Lung (tissue), 12 donors: Measurements from ENCODE around the gene KIFC3. TPM values are rescaled to one million over a fixed set of nuclear protein-coding genes. Genes with fewer than 3 reads are reported as not detected.

Experiments used
- ATAC-seq: fragments of 200-7000 bp; cut with Tn5 transposase; one replicate; pipeline ENCODE4 v1.9.1; 2020; ENCODE audit warnings: moderate number of reproducible peaks; ENCODE audit not compliant: insufficient read depth, low FRiP score
- DNase-seq, 3 donors: peaks; one replicate each; pipeline ENCODE4 v3.0.0-alpha.2; 2013 to 2017
- H3K27ac ChIP-seq, 2 donors: one replicate each; pipeline ENCODE4 v1.5.1; 2013; ENCODE audit warnings: mild to moderate bottlenecking in 2 of 2, moderate library complexity in 2 of 2, control low read depth in 1 of 2, inconsistent platforms in 1 of 2, low read depth in 1 of 2, low read length in 1 of 2
- H3K27me3 ChIP-seq, 3 donors: one replicate each; pipeline ENCODE4 v1.5.1; 2013; ENCODE audit warnings: low read length in 2 of 3; ENCODE audit not compliant: control insufficient read depth in 3 of 3, insufficient read depth in 3 of 3
- H3K36me3 ChIP-seq, 4 donors: one replicate each; pipeline ENCODE4 v1.5.1; 2013; ENCODE audit warnings: low read length in 4 of 4, mild to moderate bottlenecking in 1 of 4, moderate library complexity in 1 of 4; ENCODE audit not compliant: control insufficient read depth in 4 of 4, insufficient read depth in 4 of 4
- H3K4me1 ChIP-seq, 5 donors: one replicate each; pipeline ENCODE4 v1.5.1; 2013; ENCODE audit warnings: low read length in 5 of 5, mild to moderate bottlenecking in 2 of 5, moderate library complexity in 1 of 5; ENCODE audit not compliant: control insufficient read depth in 5 of 5, insufficient read depth in 5 of 5
- H3K4me3 ChIP-seq: one replicate; pipeline ENCODE4 v1.5.1; 2013; ENCODE audit warnings: mild to moderate bottlenecking, control low read depth, moderate library complexity
- H3K9ac ChIP-seq, 2 donors: one replicate each; pipeline ENCODE4 v1.5.1; 2013; ENCODE audit warnings: low read length in 2 of 2, control low read depth in 1 of 2; ENCODE audit not compliant: insufficient read depth in 1 of 2
- H3K9me3 ChIP-seq, 4 donors: one replicate each; pipeline ENCODE4 v1.5.1; 2013; ENCODE audit warnings: low read length in 3 of 4, mild to moderate bottlenecking in 1 of 4, moderate library complexity in 1 of 4; ENCODE audit not compliant: control insufficient read depth in 4 of 4, insufficient read depth in 3 of 4
- CTCF ChIP-seq: IDR thresholded peaks from 2 replicates; pipeline ENCODE4 v1.5.1; 2012; ENCODE audit warnings: mild to moderate bottlenecking; ENCODE audit errors: control extremely low read depth, extremely low read depth
- WGBS, 2 donors: extraction: QIAGEN DNeasy Blood & Tissue Kit; methylation state at CpG; one replicate each; pipeline ENCODE4 v1.1.7; 2013; 5-methylcytosine and 5-hydroxymethylcytosine counted together
- polyA plus RNA-seq, 2 donors: library from polyadenylated mRNA; stranded (reverse); fragments of 200-250 nt; gene quantifications; one replicate each; pipeline ENCODE4 v1.2.1, GENCODE V29; 2013
- total RNA-seq, 2 donors: library from RNA; depleted of rRNA in 1 of 2; stranded (reverse); fragments of >200 nt in 1 of 2; gene quantifications; one replicate each; pipeline ENCODE4 v1.2.1, GENCODE V29; 2014 to 2021
- donor health status: control.
- donor health status: control.
- donor health status: Bipolar disorder and iron deficiency.
- donor health status: healthy.
- donor health status: DM: yes; HTN: yes; CAD: no.

The KIFC3 gene
- total and polyA plus RNA-seq, 4 donors: 65.9 to 137 (median 89.5) TPM

DNA sequence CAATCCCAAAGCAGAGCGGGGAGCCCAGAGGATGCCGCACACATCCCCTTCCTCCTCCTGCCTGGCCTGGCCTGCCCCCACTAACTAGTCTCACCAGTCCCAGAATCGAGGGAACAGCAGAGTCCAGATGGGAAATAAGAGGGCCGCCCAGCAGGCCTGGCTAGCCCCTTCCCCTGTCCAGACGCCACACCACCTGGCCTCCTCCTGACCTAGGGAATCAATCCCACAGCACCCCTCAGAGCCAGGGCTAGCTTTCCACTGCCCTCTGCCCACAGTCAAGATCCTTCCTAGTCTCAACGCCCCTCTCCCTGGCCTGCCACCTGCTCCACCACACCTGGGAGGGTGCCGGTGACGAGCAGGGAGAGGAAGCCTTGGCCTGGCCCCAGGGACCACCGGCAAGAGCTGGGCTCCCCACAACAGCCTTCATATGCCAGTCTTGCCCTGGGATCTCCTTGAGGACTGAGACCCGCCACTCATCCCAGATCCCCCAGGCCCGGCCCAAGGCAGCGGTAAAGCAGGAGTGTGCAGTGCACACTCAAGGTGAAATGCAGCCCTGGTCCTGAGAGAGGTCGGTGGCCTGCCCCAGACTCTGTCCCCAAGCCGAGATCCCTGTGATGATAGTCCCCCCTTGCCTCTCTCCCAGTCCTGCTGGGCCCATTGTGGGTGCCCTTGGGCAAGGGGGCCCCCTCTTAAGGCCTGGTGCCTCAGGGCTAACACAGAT, 38.8 kb downstream of the KIFC3 start:
- DNase-seq: no peak
- ATAC-seq: no peak
- WGBS, 2 donors: 92 to 94% methylated on average over 12 to 14 of the region's 14 CpGs
- no peaks in the 10 kb centered on the region for H3K27me3 ChIP-seq
- no peak overlapping the region for H3K4me3 ChIP-seq
- peaks cover 0 to 4% (median 0%) of the 10 kb centered on the region in 5 donors for H3K4me1 ChIP-seq
- TF ChIP-seq CTCF: no peak
- H3K9me3 ChIP-seq: no peaks in the 10 kb centered on the region
- no peak overlapping the region for H3K9ac ChIP-seq
- peaks cover 3 to 62% (median 17%) of the 10 kb centered on the region in 4 donors for H3K36me3 ChIP-seq
- no peak overlapping the region for H3K27ac ChIP-seq

DNA sequence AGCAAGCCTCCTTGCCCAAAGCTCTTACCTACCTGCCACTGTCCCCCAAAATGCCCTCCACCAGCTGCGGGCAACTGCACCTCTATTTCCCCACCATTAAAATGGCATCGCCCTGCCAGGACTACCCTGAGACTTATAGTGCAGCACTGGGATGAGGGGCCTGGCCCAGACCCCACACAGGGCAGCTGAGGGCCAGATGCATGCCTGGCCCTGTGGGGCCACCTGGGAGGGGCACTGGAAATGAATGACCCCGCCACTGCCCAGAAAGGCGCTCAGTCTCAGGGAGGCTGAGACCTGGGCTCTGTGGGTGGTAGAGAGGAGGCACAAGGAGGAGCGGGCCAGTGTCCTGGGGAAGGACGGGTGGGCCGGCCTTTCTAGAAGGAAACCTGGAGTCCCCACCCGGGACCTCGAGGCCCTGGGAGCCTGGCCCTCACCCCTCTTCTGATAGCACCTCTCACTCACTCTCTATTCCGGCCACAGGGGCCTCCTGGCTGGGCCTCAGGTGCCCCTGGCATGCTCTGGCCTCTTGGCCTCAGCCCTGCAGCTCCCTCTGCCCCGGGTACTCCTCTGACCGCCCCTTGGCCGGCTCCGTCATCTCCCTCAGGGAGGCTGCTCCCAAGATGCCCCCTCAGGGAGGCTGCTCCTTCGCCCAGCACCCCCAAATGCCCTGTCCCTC, 39.8 kb downstream of the KIFC3 start:
- H3K9me3 ChIP-seq: no peaks in the 10 kb centered on the region
- no peak for ATAC-seq
- H3K36me3 ChIP-seq: peaks cover 3 to 64% (median 17%) of the 10 kb centered on the region in 4 donors
- no peak overlapping the region for H3K9ac ChIP-seq
- no peak overlapping the region for H3K27ac ChIP-seq
- H3K4me1 ChIP-seq: peaks cover 0 to 4% (median 0%) of the 10 kb centered on the region in 5 donors
- DNase-seq: no peak
- 78 to 86% methylated on average over 15 of the region's 15 CpGs for WGBS, 2 donors
- H3K27me3 ChIP-seq: no peaks in the 10 kb centered on the region
- no peak for TF ChIP-seq CTCF
- H3K4me3 ChIP-seq: no peak overlapping the region

- Histone ChIP-seq H3K27me3 (no peaks in the 10 kb centered on the region), H3K4me3 (no peak overlapping the region), H3K27ac (no peak overlapping the region), H3K4me1 (peaks cover 0 to 4% (median 0%) of the 10 kb centered on the region in 5 donors), H3K9ac (no peak overlapping the region), H3K9me3 (no peaks in the 10 kb centered on the region), H3K36me3 (peaks cover 3 to 61% (median 19%) of the 10 kb centered on the region in 4 donors)
- TF ChIP-seq CTCF: no peak
- WGBS, 2 donors: 96% methylated on average over 12 of the region's 12 CpGs
- ATAC-seq (no peak), DNase-seq (no peak)
Measured at GRCh38 chr16:57761957-57762356, 40.3 kb downstream of the KIFC3 start.
